CD14-positive monocyte (primary cell): Measurements from ENCODE around the gene SIPA1L3. TPM values are rescaled to one million over a fixed set of nuclear protein-coding genes. Genes with fewer than 3 reads are reported as not detected.

Experiments
- DNase-seq, 3 donors: peaks; one replicate each; pipeline ENCODE4 v3.0.0-alpha.2; 2011 to 2022
- H2AFZ ChIP-seq: 2 replicates; pipeline ENCODE4 v1.6.0; 2012; ENCODE audit warnings: mild to moderate bottlenecking, low read depth, low read length, inconsistent platforms; ENCODE audit not compliant: insufficient read depth, poor library complexity, severe bottlenecking
- H3K27ac ChIP-seq, 2 donors: 1 replicate in 1 of 2; 2 replicates in 1 of 2; pipeline ENCODE4 v1.5.1; 2012 to 2013; ENCODE audit warnings: low read length in 2 of 2, control low read depth in 1 of 2, inconsistent platforms in 1 of 2, low read depth in 1 of 2, mild to moderate bottlenecking in 1 of 2
- H3K27me3 ChIP-seq, 2 donors: one replicate each; pipeline versions ENCODE4 v1.6.0 to v1.6.1; 2011 to 2013; ENCODE audit warnings: low read length in 2 of 2; ENCODE audit not compliant: control insufficient read depth in 2 of 2, insufficient read depth in 2 of 2
- H3K36me3 ChIP-seq, 2 donors: replicated peaks in 1 of 2; 1 replicate in 1 of 2; 2 replicates in 1 of 2; pipeline versions ENCODE4 v1.5.1 to v1.6.1; 2012 to 2013; ENCODE audit warnings: low read length in 2 of 2, control low read depth in 1 of 2, inconsistent platforms in 1 of 2, mild to moderate bottlenecking in 1 of 2; ENCODE audit not compliant: insufficient read depth in 2 of 2, control insufficient read depth in 1 of 2
- H3K4me1 ChIP-seq, 2 donors: 1 replicate in 1 of 2; 2 replicates in 1 of 2; pipeline versions ENCODE4 v1.5.1 to v1.6.1; 2012 to 2013; ENCODE audit warnings: low read length in 2 of 2, control low read depth in 1 of 2, inconsistent platforms in 1 of 2, mild to moderate bottlenecking in 1 of 2, moderate library complexity in 1 of 2; ENCODE audit not compliant: insufficient read depth in 2 of 2, control insufficient read depth in 1 of 2
- H3K4me2 ChIP-seq: replicated peaks from 2 replicates; pipeline ENCODE3; 2012; ENCODE audit warnings: low read length, moderate library complexity, mild to moderate bottlenecking; ENCODE audit not compliant: poor library complexity, severe bottlenecking; ENCODE audit errors: extremely low read depth
- H3K4me3 ChIP-seq, 3 experiments: fragments of 200-600 bp in 1 of 3; sonication (generic) in 1 of 3; replicated peaks in 1 of 3; 1 replicate in 2 of 3; 2 replicates in 1 of 3; pipeline ENCODE4 v1.5.1; 2011 to 2013; ENCODE audit warnings: low read length in 3 of 3, mild to moderate bottlenecking in 3 of 3, control low read depth in 2 of 3, low read depth in 2 of 3, inconsistent platforms in 1 of 3, moderate library complexity in 1 of 3
- H3K79me2 ChIP-seq: 2 replicates; pipeline ENCODE4 v1.6.0; 2012; ENCODE audit warnings: mild to moderate bottlenecking, control low read depth, inconsistent platforms, low read length, moderate library complexity; ENCODE audit not compliant: insufficient read depth
- H3K9ac ChIP-seq: 2 replicates; pipeline ENCODE4 v1.6.0; 2017; ENCODE audit warnings: low read length, mild to moderate bottlenecking; ENCODE audit not compliant: insufficient read depth, poor library complexity, severe bottlenecking
- H3K9me3 ChIP-seq, 2 donors: replicated peaks in 1 of 2; 1 replicate in 1 of 2; 2 replicates in 1 of 2; pipeline versions ENCODE4 v1.5.1 to v1.6.1; 2012 to 2013; ENCODE audit warnings: low read length in 2 of 2, control low read depth in 1 of 2; ENCODE audit not compliant: control insufficient read depth in 1 of 2, insufficient read depth in 1 of 2
- H4K20me1 ChIP-seq: 2 replicates; pipeline ENCODE4 v1.6.0; 2012; ENCODE audit warnings: mild to moderate bottlenecking, low read length, control low read depth, moderate library complexity; ENCODE audit not compliant: insufficient read depth
- H3K27ac Mint-ChIP-seq, 7 donors: one replicate each; pipeline ENCODE4 v1.8.0; 2020; ENCODE audit warnings: mild to moderate bottlenecking in 7 of 7, mixed read lengths in 7 of 7, moderate library complexity in 6 of 7, inconsistent platforms in 2 of 7
- H3K27me3 Mint-ChIP-seq, 3 donors: one replicate each; pipeline ENCODE4 v1.8.0; 2021 to 2022; ENCODE audit warnings: low read depth in 3 of 3, mild to moderate bottlenecking in 3 of 3, mixed read lengths in 3 of 3, moderate library complexity in 3 of 3, inconsistent platforms in 1 of 3
- H3K36me3 Mint-ChIP-seq, 2 donors: one replicate each; pipeline ENCODE4 v1.8.0; 2020; ENCODE audit warnings: mixed read lengths in 2 of 2, inconsistent platforms in 1 of 2, mild to moderate bottlenecking in 1 of 2
- H3K4me1 Mint-ChIP-seq: one replicate; pipeline ENCODE4 v1.8.0; 2020; ENCODE audit warnings: mild to moderate bottlenecking, mixed read lengths
- H3K4me3 Mint-ChIP-seq, 2 donors: one replicate each; pipeline ENCODE4 v1.8.0; 2020; ENCODE audit warnings: mild to moderate bottlenecking in 2 of 2, mixed read lengths in 2 of 2, moderate library complexity in 1 of 2
- H3K9me3 Mint-ChIP-seq, 7 donors: one replicate each; pipeline ENCODE4 v1.8.0; 2020 to 2022; ENCODE audit warnings: mixed read lengths in 7 of 7, mild to moderate bottlenecking in 6 of 7, moderate library complexity in 6 of 7, inconsistent platforms in 2 of 7
- CTCF ChIP-seq: fragments of 200-600 bp; IDR thresholded peaks from one replicate; pipeline ENCODE4 v1.8.0; 2022; ENCODE audit warnings: antibody characterized with exemption, mild to moderate bottlenecking
- WGBS: methylation state at CpG from one replicate; pipeline ENCODE4 v1.1.5; 2013; ENCODE audit warnings: missing lambda C conversion rate; ENCODE audit not compliant: insufficient coverage; 5-methylcytosine and 5-hydroxymethylcytosine counted together
- intact Hi-C, 2 donors: fragments of 100-400 bp; cut with micrococcal nuclease; formaldehyde crosslinking; loops; one replicate each; pipeline versions ENCODE4 v1.15.0 to v1.15.1; 2023
- polyA plus RNA-seq, 3 donors: library from polyadenylated mRNA; depleted of rRNA in 1 of 3; unstranded in 2 of 3; stranded (reverse) in 1 of 3; fragments of 300-500 nt in 2 of 3; fragments of >200 nt in 1 of 3; fragmentation: Illumina TruSeq in 2 of 3; gene quantifications; 1 replicate in 2 of 3; 2 replicates in 1 of 3; pipeline ENCODE4 v1.2.3, GENCODE V29; 2012 to 2021

The SIPA1L3 gene
- polyA plus RNA-seq, 3 donors: 0.55 to 4.5 (median 0.99) TPM

GRCh38 chr19:37986048-37986750, 79.2 kb downstream of the SIPA1L3 start:
- no peak overlapping the region for H2AFZ ChIP-seq
- no peak overlapping the region for H3K27ac ChIP-seq
- no peaks in the 10 kb centered on the region for H3K9me3 ChIP-seq
- H3K4me2 ChIP-seq: no peak overlapping the region
- Mint-ChIP-seq H3K9me3 (peaks cover 0 to 2% (median 0%) of the 10 kb centered on the region in 7 donors), H3K27me3 (peaks cover 0 to 7% (median 2%) of the 10 kb centered on the region in 3 donors), H3K4me1 (peaks cover 9% of the 10 kb centered on the region), H3K36me3 (no peaks in the 10 kb centered on the region), H3K4me3 (no peak overlapping the region), H3K27ac (peak overlapping the region in 2 of 7 donors; percentile 13 to 54)
- no peak overlapping the region for H3K9ac ChIP-seq
- TF ChIP-seq CTCF: no peak
- no peak for DNase-seq
- H3K36me3 ChIP-seq: no peaks in the 10 kb centered on the region
- peaks cover 69% of the 10 kb centered on the region for H4K20me1 ChIP-seq
- intact Hi-C loops: no loop called here
- WGBS: 0% methylated on average over 3 of the region's 10 CpGs
- no peaks in the 10 kb centered on the region for H3K4me1 ChIP-seq
- H3K4me3 ChIP-seq: no peak overlapping the region
- no peaks in the 10 kb centered on the region for H3K27me3 ChIP-seq
- H3K79me2 ChIP-seq: no peaks in the 10 kb centered on the region

- no peak overlapping the region for H3K4me2 ChIP-seq
- no peak overlapping the region for H3K27ac Mint-ChIP-seq
Measured at GRCh38 chr19:37987356-37988332, 80.6 kb downstream of the SIPA1L3 start.

More at GRCh38 chr19:37987356-37988332, 80.6 kb downstream of the SIPA1L3 start:
- no peaks in the 10 kb centered on the region for H3K27me3 ChIP-seq
- peaks cover 0 to 8% (median 2%) of the 10 kb centered on the region in 3 donors for H3K27me3 Mint-ChIP-seq
- no peak overlapping the region for H2AFZ ChIP-seq
- TF ChIP-seq CTCF: no peak
- H3K9ac ChIP-seq: no peak overlapping the region
- H3K9me3 ChIP-seq: no peaks in the 10 kb centered on the region
- H3K4me3 Mint-ChIP-seq: no peak overlapping the region
- intact Hi-C loops: no loop called here
- no peaks in the 10 kb centered on the region for H3K36me3 ChIP-seq
- peaks cover 9% of the 10 kb centered on the region for H3K4me1 Mint-ChIP-seq
- peaks cover 0 to 2% (median 0%) of the 10 kb centered on the region in 7 donors for H3K9me3 Mint-ChIP-seq
- no peak for DNase-seq
- peaks cover 55% of the 10 kb centered on the region for H4K20me1 ChIP-seq
- 97% methylated on average over 6 of the region's 12 CpGs for WGBS
- no peak overlapping the region for H3K27ac ChIP-seq
- no peaks in the 10 kb centered on the region for H3K79me2 ChIP-seq
- no peak overlapping the region for H3K4me3 ChIP-seq
- H3K36me3 Mint-ChIP-seq: no peaks in the 10 kb centered on the region
- H3K4me1 ChIP-seq: no peaks in the 10 kb centered on the region
